HUES48 (cell line): ENCODE measurements around the gene CYP4F3.

ENCODE experiments used
- H3K27ac ChIP-seq: one replicate; pipeline ENCODE4 v1.7.0; 2013; ENCODE audit warnings: low read depth, low read length, inconsistent platforms
- H3K27me3 ChIP-seq: 2 replicates; pipeline ENCODE4 v1.6.1; 2013; ENCODE audit warnings: mild to moderate bottlenecking, low read length; ENCODE audit not compliant: control insufficient read depth, insufficient read depth
- H3K36me3 ChIP-seq: 2 replicates; pipeline ENCODE4 v1.6.1; 2013; ENCODE audit warnings: low read length; ENCODE audit not compliant: control insufficient read depth, insufficient read depth
- H3K4me1 ChIP-seq: 2 replicates; pipeline ENCODE4 v1.6.1; 2013; ENCODE audit warnings: mild to moderate bottlenecking, low read length; ENCODE audit not compliant: control insufficient read depth, insufficient read depth
- H3K4me3 ChIP-seq: 2 replicates; pipeline ENCODE4 v1.5.1; 2013; ENCODE audit warnings: mild to moderate bottlenecking, low read depth, low read length
- H3K9ac ChIP-seq: 2 replicates; pipeline ENCODE4 v1.6.1; 2013; ENCODE audit warnings: mild to moderate bottlenecking, low read depth, low read length, moderate library complexity
- H3K9me3 ChIP-seq: 2 replicates; pipeline ENCODE4 v1.6.1; 2013; ENCODE audit warnings: low read length; ENCODE audit not compliant: control insufficient read depth, insufficient read depth

CYP4F3 gene

GRCh38 chr19:15615526-15615925 is 25.2 kb upstream of the CYP4F3 start:
- H3K27ac ChIP-seq = no peak overlapping the region
- no peaks in the 10 kb centered on the region for H3K4me1 ChIP-seq
- H3K9ac ChIP-seq = no peak overlapping the region
- no peaks in the 10 kb centered on the region for H3K27me3 ChIP-seq
- H3K36me3 ChIP-seq = no peaks in the 10 kb centered on the region
- H3K9me3 ChIP-seq = peaks cover 87% of the 10 kb centered on the region
- no peak overlapping the region for H3K4me3 ChIP-seq

GRCh38 chr19:15616183-15616582 is 24.5 kb upstream of the CYP4F3 start:
- Histone ChIP-seq H3K27ac (no peak overlapping the region), H3K36me3 (no peaks in the 10 kb centered on the region), H3K4me3 (no peak overlapping the region), H3K4me1 (no peaks in the 10 kb centered on the region), H3K9ac (no peak overlapping the region), H3K27me3 (no peaks in the 10 kb centered on the region), H3K9me3 (peaks cover 88% of the 10 kb centered on the region)

- H3K36me3 ChIP-seq = no peaks in the 10 kb centered on the region
- no peaks in the 10 kb centered on the region for H3K27me3 ChIP-seq
- no peak overlapping the region for H3K27ac ChIP-seq
- peaks cover 93% of the 10 kb centered on the region for H3K9me3 ChIP-seq
- no peaks in the 10 kb centered on the region for H3K4me1 ChIP-seq
- H3K4me3 ChIP-seq = no peak overlapping the region
- H3K9ac ChIP-seq = no peak overlapping the region
Observed at GRCh38 chr19:15616627-15617270, 23.9 kb upstream of the CYP4F3 start.

GRCh38 chr19:15618321-15618720 is 22.4 kb upstream of the CYP4F3 start:
- H3K9me3 ChIP-seq = peaks cover 96% of the 10 kb centered on the region
- no peaks in the 10 kb centered on the region for H3K27me3 ChIP-seq

GRCh38 chr19:15621801-15622200 is 18.9 kb upstream of the CYP4F3 start:
- H3K9ac ChIP-seq = no peak overlapping the region
- H3K27ac ChIP-seq = no peak overlapping the region
- H3K36me3 ChIP-seq = no peaks in the 10 kb centered on the region
- no peak overlapping the region for H3K4me3 ChIP-seq
- H3K9me3 ChIP-seq = peaks cover 90% of the 10 kb centered on the region
- no peaks in the 10 kb centered on the region for H3K27me3 ChIP-seq
- no peaks in the 10 kb centered on the region for H3K4me1 ChIP-seq

More at GRCh38 chr19:15618321-15618720, 22.4 kb upstream of the CYP4F3 start:
- H3K36me3 ChIP-seq = no peaks in the 10 kb centered on the region
- H3K4me3 ChIP-seq = no peak overlapping the region
- no peaks in the 10 kb centered on the region for H3K4me1 ChIP-seq
- no peak overlapping the region for H3K9ac ChIP-seq
- no peak overlapping the region for H3K27ac ChIP-seq

- Histone ChIP-seq H3K4me1 (no peaks in the 10 kb centered on the region), H3K4me3 (no peak overlapping the region), H3K27ac (no peak overlapping the region), H3K9ac (no peak overlapping the region), H3K9me3 (peaks cover 86% of the 10 kb centered on the region), H3K36me3 (no peaks in the 10 kb centered on the region), H3K27me3 (no peaks in the 10 kb centered on the region)
Observed at GRCh38 chr19:15622991-15623390, 17.7 kb upstream of the CYP4F3 start.

- Histone ChIP-seq H3K27ac (no peak overlapping the region), H3K9ac (no peak overlapping the region), H3K4me3 (no peak overlapping the region), H3K27me3 (no peaks in the 10 kb centered on the region), H3K36me3 (no peaks in the 10 kb centered on the region), H3K9me3 (peaks cover 86% of the 10 kb centered on the region), H3K4me1 (no peaks in the 10 kb centered on the region)
Observed at GRCh38 chr19:15623711-15624318, 16.9 kb upstream of the CYP4F3 start.

- Histone ChIP-seq H3K36me3 (no peaks in the 10 kb centered on the region), H3K9ac (no peak overlapping the region), H3K4me1 (no peaks in the 10 kb centered on the region), H3K9me3 (peaks cover 84% of the 10 kb centered on the region), H3K27ac (no peak overlapping the region), H3K27me3 (no peaks in the 10 kb centered on the region), H3K4me3 (no peak overlapping the region)
Observed at GRCh38 chr19:15628236-15629002, 12.3 kb upstream of the CYP4F3 start.

- Histone ChIP-seq H3K4me1 (no peaks in the 10 kb centered on the region), H3K36me3 (no peaks in the 10 kb centered on the region), H3K27me3 (no peaks in the 10 kb centered on the region), H3K4me3 (no peak overlapping the region), H3K27ac (no peak overlapping the region), H3K9me3 (peaks cover 84% of the 10 kb centered on the region), H3K9ac (no peak overlapping the region)
Observed at GRCh38 chr19:15629003-15629880, 11.5 kb upstream of the CYP4F3 start.

- Histone ChIP-seq H3K9me3 (peaks cover 91% of the 10 kb centered on the region), H3K27ac (no peak overlapping the region), H3K4me1 (no peaks in the 10 kb centered on the region), H3K9ac (no peak overlapping the region), H3K36me3 (no peaks in the 10 kb centered on the region), H3K4me3 (no peak overlapping the region), H3K27me3 (no peaks in the 10 kb centered on the region)
Observed at GRCh38 chr19:15631817-15632216, 8.9 kb upstream of the CYP4F3 start.
